Activated naive CD4-positive, alpha-beta T cell treated with anti-CD3 and anti-CD28 coated beads for 36 hours (primary cell): Measurements from ENCODE around the gene SARDH. TPM values are rescaled to one million over a fixed set of nuclear protein-coding genes. Genes with fewer than 3 reads are reported as not detected.

Experiments used
- CTCF ChIA-PET: fragments of 350-600 bp; sonication (Branson Sonifier 250); formaldehyde crosslinking; loops from one replicate; lab custom pipeline; 2021; ENCODE audit warnings: antibody characterized with exemption; lab: Charles Lee
- DNase-seq: peaks from one replicate; pipeline ENCODE4 v3.0.0-alpha.2; 2020
- H3K27ac Mint-ChIP-seq: one replicate; pipeline ENCODE4 v1.8.0; 2021; ENCODE audit warnings: mild to moderate bottlenecking, mixed read lengths
- H3K27me3 Mint-ChIP-seq: one replicate; pipeline ENCODE4 v1.8.0; 2021; ENCODE audit warnings: low read depth, mixed read lengths
- H3K36me3 Mint-ChIP-seq: one replicate; pipeline ENCODE4 v1.8.0; 2021; ENCODE audit warnings: low read depth, mixed read lengths
- H3K4me1 Mint-ChIP-seq: one replicate; pipeline ENCODE4 v1.8.0; 2021; ENCODE audit warnings: low read depth, mixed read lengths
- H3K4me3 Mint-ChIP-seq: one replicate; pipeline ENCODE4 v1.8.0; 2021; ENCODE audit warnings: mild to moderate bottlenecking, moderate library complexity, mixed read lengths
- H3K9me3 Mint-ChIP-seq: one replicate; pipeline ENCODE4 v1.8.0; 2021; ENCODE audit warnings: mixed read lengths
- intact Hi-C: fragments of 100-400 bp; cut with micrococcal nuclease; formaldehyde crosslinking; loops from one replicate; pipeline ENCODE4 v1.15.1; 2023
- total RNA-seq, 2 experiments: library from RNA; stranded (reverse); gene quantifications; one replicate each; pipeline ENCODE4 v1.2.3, GENCODE V29; 2021

Gene SARDH
- total RNA-seq, 2 experiments from 2014 or later = 7.7 TPM

- CTCF ChIA-PET = interaction anchor here (0.6 to 2.1 kb wide), 3 partner anchors 8 to 10 kb away, joined by 3 to 5 read pairs (median 4); no protein-coding TSS in a partner anchor
- H3K27me3 Mint-ChIP-seq = no peaks in the 10 kb centered on the region
- no peak for DNase-seq
- no peak overlapping the region for H3K27ac Mint-ChIP-seq
- peaks cover 2% of the 10 kb centered on the region for H3K4me1 Mint-ChIP-seq
- intact Hi-C loops = no loop called here
- H3K4me3 Mint-ChIP-seq = no peak overlapping the region
- H3K36me3 Mint-ChIP-seq = no peaks in the 10 kb centered on the region
- no peaks in the 10 kb centered on the region for H3K9me3 Mint-ChIP-seq
Observed at GRCh38 chr9:133735415-133735775, 2.8 kb downstream of the SARDH start.

- no peaks in the 10 kb centered on the region for H3K9me3 Mint-ChIP-seq
- H3K27me3 Mint-ChIP-seq = no peaks in the 10 kb centered on the region
Observed at GRCh38 chr9:133734590-133735414, 3.4 kb downstream of the SARDH start.

GRCh38 chr9:133733796-133734533 is 4.2 kb downstream of the SARDH start:
- CTCF ChIA-PET = interaction anchor here (0.5 to 0.6 kb wide), 2 partner anchors 12 to 132 kb away, joined by 3 to 7 read pairs; no protein-coding TSS in a partner anchor
- Mint-ChIP-seq H3K9me3 (no peaks in the 10 kb centered on the region), H3K27ac (no peak overlapping the region), H3K4me1 (peaks cover 2% of the 10 kb centered on the region), H3K36me3 (no peaks in the 10 kb centered on the region), H3K27me3 (no peaks in the 10 kb centered on the region), H3K4me3 (no peak overlapping the region)
- no peak for DNase-seq
- intact Hi-C loops = no loop called here

More at GRCh38 chr9:133734590-133735414, 3.4 kb downstream of the SARDH start:
- Mint-ChIP-seq H3K27ac (no peak overlapping the region), H3K4me3 (no peak overlapping the region), H3K4me1 (peaks cover 2% of the 10 kb centered on the region), H3K36me3 (no peaks in the 10 kb centered on the region)
- intact Hi-C loops = no loop called here
- CTCF ChIA-PET = interaction anchor here (0.6 to 1.1 kb wide), 2 partner anchors 8 to 11 kb away, joined by 3 to 7 read pairs; no protein-coding TSS in a partner anchor
- no peak for DNase-seq

GRCh38 chr9:133733421-133733795 is 4.7 kb downstream of the SARDH start:
- intact Hi-C loops = no loop called here
- DNase-seq = no peak
- H3K27me3 Mint-ChIP-seq = no peaks in the 10 kb centered on the region

GRCh38 chr9:133732639-133733408 is 5.3 kb downstream of the SARDH start:
- Mint-ChIP-seq H3K4me1 (no peaks in the 10 kb centered on the region), H3K9me3 (no peaks in the 10 kb centered on the region), H3K27ac (no peak overlapping the region), H3K4me3 (no peak overlapping the region), H3K36me3 (no peaks in the 10 kb centered on the region), H3K27me3 (no peaks in the 10 kb centered on the region)
- intact Hi-C loops = no loop called here
- CTCF ChIA-PET = interaction anchor here (1.3 kb wide), 1 partner anchor 10 kb away, joined by 7 read pairs; no protein-coding TSS in a partner anchor
- no peak for DNase-seq

More at GRCh38 chr9:133733421-133733795, 4.7 kb downstream of the SARDH start:
- Mint-ChIP-seq H3K9me3 (no peaks in the 10 kb centered on the region), H3K27ac (no peak overlapping the region), H3K4me3 (no peak overlapping the region), H3K36me3 (no peaks in the 10 kb centered on the region), H3K4me1 (peaks cover under 1% of the 10 kb centered on the region)
- CTCF ChIA-PET = no interaction called here

GRCh38 chr9:133731876-133732638 is 6.1 kb downstream of the SARDH start:
- DNase-seq = no peak
- Mint-ChIP-seq H3K27me3 (no peaks in the 10 kb centered on the region), H3K4me3 (no peak overlapping the region), H3K9me3 (no peaks in the 10 kb centered on the region), H3K27ac (no peak overlapping the region), H3K36me3 (no peaks in the 10 kb centered on the region), H3K4me1 (no peaks in the 10 kb centered on the region)
- CTCF ChIA-PET = interaction anchor here (1.3 kb wide), 1 partner anchor 10 kb away, joined by 7 read pairs; no protein-coding TSS in a partner anchor
- intact Hi-C loops = no loop called here

GRCh38 chr9:133730994-133731715 is 7.0 kb downstream of the SARDH start:
- H3K27ac Mint-ChIP-seq = no peak overlapping the region
- H3K27me3 Mint-ChIP-seq = peaks cover 4% of the 10 kb centered on the region
- H3K36me3 Mint-ChIP-seq = no peaks in the 10 kb centered on the region
- H3K4me3 Mint-ChIP-seq = no peak overlapping the region
- intact Hi-C loops = no loop called here
- peaks cover 4% of the 10 kb centered on the region for H3K4me1 Mint-ChIP-seq
- DNase-seq = no peak
- CTCF ChIA-PET = no interaction called here
- H3K9me3 Mint-ChIP-seq = no peaks in the 10 kb centered on the region

GRCh38 chr9:133729617-133730281 is 8.4 kb downstream of the SARDH start:
- Mint-ChIP-seq H3K36me3 (no peaks in the 10 kb centered on the region), H3K4me1 (peaks cover 4% of the 10 kb centered on the region), H3K4me3 (no peak overlapping the region), H3K27me3 (peaks cover 8% of the 10 kb centered on the region), H3K27ac (no peak overlapping the region), H3K9me3 (no peaks in the 10 kb centered on the region)
- CTCF ChIA-PET = interaction anchor here (1.0 kb wide), 1 partner anchor 141 kb away, joined by 4 read pairs; no protein-coding TSS in a partner anchor
- no peak for DNase-seq
- intact Hi-C loops = no loop called here

GRCh38 chr9:133728856-133729616 is 9.1 kb downstream of the SARDH start:
- intact Hi-C loops = no loop called here
- CTCF ChIA-PET = interaction anchor here (1.3 kb wide), 1 partner anchor 139 kb away, joined by 4 read pairs; no protein-coding TSS in a partner anchor
- Mint-ChIP-seq H3K27ac (no peak overlapping the region), H3K4me1 (peaks cover 4% of the 10 kb centered on the region), H3K9me3 (no peaks in the 10 kb centered on the region), H3K27me3 (peaks cover 9% of the 10 kb centered on the region), H3K4me3 (no peak overlapping the region), H3K36me3 (no peaks in the 10 kb centered on the region)
- DNase-seq = no peak

- no peak for DNase-seq
- Mint-ChIP-seq H3K27me3 (peaks cover 10% of the 10 kb centered on the region), H3K36me3 (no peaks in the 10 kb centered on the region), H3K27ac (no peak overlapping the region), H3K9me3 (no peaks in the 10 kb centered on the region), H3K4me1 (peaks cover 4% of the 10 kb centered on the region), H3K4me3 (no peak overlapping the region)
- intact Hi-C loops = loop anchor here (2.0 kb wide), 1 partner anchor 135 kb away; no protein-coding TSS in a partner anchor
- CTCF ChIA-PET = interaction anchor here (0.5 to 2.4 kb wide), 9 partner anchors 8 to 323 kb away, joined by 3 to 16 read pairs (median 4); partner anchors contain the start of genes ADAMTSL2 and SARDH
Observed at GRCh38 chr9:133727876-133728441, 10.2 kb downstream of the SARDH start.
